GF-D8 (cell line): ENCODE results near the gene KATNAL2.
"Not testable (repeated sequence)": the region's sequence is repeated elsewhere in the genome, so short reads cannot be mapped to it uniquely, and the experiment has no call there.

Experiments
- DNase-seq: peaks from one replicate; lab custom pipeline; 2025; lab: John Stamatoyannopoulos, UW

Gene KATNAL2

DNA sequence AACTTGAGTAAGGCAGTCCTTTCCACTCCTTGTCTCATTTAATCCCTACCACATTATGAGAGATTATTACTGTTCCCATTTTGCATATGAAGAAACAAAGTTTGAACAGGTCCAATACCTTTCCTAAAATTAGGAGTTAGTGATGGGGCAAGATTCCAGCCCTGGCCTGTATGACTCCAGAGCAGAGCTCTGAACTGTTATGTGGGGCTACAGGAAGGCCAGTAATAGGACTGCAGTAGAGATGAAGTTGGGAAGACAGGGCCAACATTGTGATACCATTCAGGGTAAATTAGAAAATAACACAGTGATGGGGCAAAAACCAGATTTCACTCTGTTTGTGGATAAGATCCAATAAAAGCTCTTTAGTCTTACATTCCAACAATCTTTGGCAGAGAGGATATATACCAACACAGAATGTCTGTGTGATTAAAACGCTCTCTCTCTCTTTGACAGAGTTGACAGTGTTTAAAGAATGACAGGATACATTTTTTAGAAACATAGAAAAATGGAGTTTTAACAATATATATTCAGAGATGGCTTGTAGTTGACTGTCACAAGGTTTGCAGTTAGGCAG is 22.7 kb downstream of the KATNAL2 start:
- DNase-seq = no peak

- no peak for DNase-seq
Measured at GRCh38 chr18:46942646-46943045, 25.2 kb downstream of the KATNAL2 start.

GRCh38 chr18:46946656-46947282 is 29.4 kb downstream of the KATNAL2 start:
- no peak for DNase-seq

DNA sequence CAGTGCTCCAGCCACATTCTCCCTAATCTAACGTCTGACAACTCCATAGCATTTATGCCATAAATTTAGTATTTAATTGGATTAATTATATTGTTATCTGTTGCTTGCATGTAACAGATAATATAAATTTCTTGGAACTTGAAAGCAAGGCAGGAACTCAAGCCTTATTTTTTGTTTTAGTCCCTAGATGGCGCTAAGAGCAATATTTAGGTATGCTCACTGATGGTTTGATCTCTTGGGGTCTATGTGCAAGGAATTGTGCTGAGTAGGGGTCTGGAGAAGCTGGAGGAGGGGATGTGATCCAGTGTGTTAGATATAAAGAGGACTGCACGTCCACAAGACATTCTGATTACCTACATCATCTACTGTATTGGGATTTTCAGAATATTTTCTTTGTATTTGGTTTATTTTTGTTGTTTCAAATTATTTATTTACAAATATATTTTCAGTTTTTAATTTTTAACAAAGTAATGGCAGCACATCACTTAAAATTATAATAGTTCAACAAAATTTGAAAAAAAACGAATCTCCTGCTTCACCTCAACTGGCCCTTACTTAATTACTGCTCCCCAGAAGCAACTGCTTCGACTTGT is 32.8 kb downstream of the KATNAL2 start:
- DNase-seq = no peak

DNA sequence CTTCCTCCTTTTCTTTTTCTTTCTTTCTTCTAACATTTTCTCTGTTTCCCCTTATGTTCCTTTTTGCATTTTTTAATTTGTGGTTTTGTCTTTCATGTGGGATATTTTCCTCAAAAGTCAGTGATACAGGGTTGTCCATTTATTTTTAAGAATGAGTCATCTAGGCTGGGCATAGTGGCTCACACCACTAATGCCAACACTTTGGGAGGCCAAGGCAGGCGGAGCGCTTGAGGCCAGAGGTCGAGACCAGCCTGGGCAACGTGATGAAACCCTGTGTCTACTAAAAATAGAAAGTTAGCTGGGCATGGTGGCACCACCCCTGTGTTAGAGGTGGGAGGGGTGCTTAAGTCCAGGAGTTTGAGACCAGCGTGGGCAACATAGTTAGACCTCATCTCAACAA is 35.8 kb downstream of the KATNAL2 start:
- DNase-seq = no peak

GRCh38 chr18:46958209-46958608 is 40.8 kb downstream of the KATNAL2 start:
- DNase-seq = no peak

DNA sequence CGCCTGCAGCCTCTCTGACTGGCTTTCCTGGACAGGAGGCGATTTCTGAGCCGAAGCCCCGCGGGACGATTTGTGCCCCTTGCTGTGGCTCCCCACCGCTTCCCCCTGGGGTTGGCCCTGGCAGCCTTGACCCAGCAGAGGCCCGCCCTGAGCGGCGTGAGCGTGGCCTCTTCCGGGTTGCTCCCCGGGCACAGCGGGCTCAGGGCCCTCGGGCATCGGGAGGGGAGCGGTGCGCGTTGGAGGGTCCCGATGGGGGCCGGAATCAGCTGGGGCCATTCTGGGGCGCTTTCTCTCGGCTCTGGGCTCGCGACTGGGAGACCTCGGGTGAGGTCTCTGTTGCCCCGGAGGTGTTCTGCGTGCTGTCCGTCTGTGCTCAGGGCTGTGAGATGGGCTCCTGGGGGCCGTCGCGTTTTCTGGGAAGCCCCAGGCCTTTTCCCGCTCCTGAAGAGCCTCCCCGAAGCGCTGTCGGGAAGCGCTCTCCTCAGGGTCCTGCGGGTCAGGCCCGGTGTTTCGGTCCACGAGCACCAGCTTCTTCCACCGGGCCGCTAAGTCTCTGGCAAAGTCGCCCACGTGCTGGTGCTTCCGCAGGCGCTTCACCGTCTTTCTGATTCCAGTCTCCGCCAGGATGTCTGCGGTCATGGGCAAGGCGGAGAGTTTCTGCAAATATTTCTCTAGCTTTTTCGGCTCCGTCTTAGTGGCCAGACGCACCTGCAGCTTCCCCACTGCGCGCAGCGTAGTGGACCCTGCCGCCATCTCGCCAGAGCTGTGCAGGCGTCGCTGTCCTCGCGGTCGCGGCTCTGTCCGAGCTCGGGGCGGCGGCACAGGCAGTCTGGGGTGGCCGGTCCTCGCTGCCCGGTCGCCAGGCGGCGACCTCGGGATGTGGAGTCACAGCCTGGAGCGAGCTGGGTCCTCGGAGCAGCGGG is 46.5 kb downstream of the KATNAL2 start:
- not testable (repeated sequence) for DNase-seq

- DNase-seq = not testable (repeated sequence)
Measured at GRCh38 chr18:46964579-46965293, 47.3 kb downstream of the KATNAL2 start.

DNA sequence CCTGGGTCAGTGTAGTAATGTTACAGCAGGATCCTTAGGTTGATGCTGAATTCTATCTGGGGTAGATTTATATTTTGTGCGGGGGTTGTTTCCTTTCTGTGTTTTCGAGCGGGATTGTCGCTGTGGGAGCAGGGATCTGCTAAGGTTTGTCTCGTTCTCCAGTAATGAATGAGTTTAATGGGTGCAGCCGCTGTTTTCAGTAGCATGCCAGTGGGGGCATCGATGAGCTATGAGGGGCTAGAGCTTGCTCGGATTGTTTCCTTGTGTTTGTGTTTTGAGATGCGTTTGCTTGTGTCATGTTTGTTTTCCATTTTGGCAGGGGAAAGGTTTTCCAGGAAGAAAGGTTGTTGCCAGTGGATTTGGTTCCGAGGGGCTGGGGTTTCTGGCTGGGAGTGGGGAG is 48.9 kb downstream of the KATNAL2 start:
- DNase-seq = not testable (repeated sequence)

DNA sequence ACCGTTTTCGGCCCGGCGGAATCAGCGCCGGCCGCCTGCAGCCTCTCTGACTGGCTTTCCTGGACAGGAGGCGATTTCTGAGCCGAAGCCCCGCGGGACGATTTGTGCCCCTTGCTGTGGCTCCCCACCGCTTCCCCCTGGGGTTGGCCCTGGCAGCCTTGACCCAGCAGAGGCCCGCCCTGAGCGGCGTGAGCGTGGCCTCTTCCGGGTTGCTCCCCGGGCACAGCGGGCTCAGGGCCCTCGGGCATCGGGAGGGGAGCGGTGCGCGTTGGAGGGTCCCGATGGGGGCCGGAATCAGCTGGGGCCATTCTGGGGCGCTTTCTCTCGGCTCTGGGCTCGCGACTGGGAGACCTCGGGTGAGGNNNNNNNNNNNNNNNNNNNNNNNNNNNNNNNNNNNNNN is 52.1 kb downstream of the KATNAL2 start:
- DNase-seq = not testable (repeated sequence)

DNA sequence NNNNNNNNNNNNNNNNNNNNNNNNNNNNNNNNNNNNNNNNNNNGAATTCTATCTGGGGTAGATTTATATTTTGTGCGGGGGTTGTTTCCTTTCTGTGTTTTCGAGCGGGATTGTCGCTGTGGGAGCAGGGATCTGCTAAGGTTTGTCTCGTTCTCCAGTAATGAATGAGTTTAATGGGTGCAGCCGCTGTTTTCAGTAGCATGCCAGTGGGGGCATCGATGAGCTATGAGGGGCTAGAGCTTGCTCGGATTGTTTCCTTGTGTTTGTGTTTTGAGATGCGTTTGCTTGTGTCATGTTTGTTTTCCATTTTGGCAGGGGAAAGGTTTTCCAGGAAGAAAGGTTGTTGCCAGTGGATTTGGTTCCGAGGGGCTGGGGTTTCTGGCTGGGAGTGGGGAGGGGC is 102.5 kb downstream of the KATNAL2 start:
- DNase-seq = not testable (repeated sequence)

GRCh38 chr18:47020757-47021156 is 103.4 kb downstream of the KATNAL2 start:
- DNase-seq = not testable (repeated sequence)

GRCh38 chr18:47022821-47023220 is 105.4 kb downstream of the KATNAL2 start:
- not testable (repeated sequence) for DNase-seq

GRCh38 chr18:47023769-47024465 is 106.5 kb downstream of the KATNAL2 start:
- DNase-seq = not testable (repeated sequence)

- DNase-seq = not testable (repeated sequence)
Measured at GRCh38 chr18:47025557-47026174, 108.3 kb downstream of the KATNAL2 start.

DNA sequence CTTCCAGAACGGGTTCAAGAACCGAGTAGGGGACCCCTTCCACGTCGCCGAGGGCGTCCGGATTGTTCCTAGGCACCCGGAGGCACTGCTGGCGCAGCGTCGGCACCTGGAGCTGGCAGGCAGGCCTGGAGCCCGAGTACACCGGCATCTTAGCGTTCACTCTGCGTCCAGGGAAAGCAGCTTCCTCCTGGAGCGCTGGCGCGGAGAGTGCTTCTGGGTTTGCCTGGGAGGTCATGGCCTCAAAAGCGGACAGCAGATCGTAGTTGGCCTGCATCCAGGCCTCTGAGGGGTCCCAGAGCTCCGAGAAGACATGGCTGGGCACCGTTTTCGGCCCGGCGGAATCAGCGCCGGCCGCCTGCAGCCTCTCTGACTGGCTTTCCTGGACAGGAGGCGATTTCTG is 111.3 kb downstream of the KATNAL2 start:
- not testable (repeated sequence) for DNase-seq

- not testable (repeated sequence) for DNase-seq
Measured at GRCh38 chr18:47029684-47030353, 112.4 kb downstream of the KATNAL2 start.

DNA sequence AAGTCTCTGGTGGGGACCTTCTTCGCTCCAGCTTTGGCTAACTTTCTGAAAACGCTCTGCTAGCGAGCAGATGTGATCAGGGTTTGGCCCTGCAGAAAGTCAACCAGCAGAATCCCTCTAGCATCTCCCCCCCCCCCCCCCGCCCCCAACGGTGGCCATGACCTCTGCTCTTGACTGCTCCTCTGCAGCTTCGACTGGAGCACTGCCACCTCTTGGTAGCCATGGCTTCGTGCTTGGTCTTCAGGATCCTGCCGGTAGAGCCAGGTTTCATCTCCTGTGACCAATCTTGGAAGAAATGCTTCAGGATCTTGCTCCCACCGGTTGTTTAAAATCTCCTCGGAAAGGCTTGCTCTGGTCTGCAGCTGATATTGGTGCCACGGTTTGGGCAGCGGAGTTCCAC is 113.5 kb downstream of the KATNAL2 start:
- DNase-seq = not testable (repeated sequence)

GRCh38 chr18:47032945-47033344 is 115.5 kb downstream of the KATNAL2 start:
- no peak for DNase-seq

GRCh38 chr18:47034591-47034990 is 117.2 kb downstream of the KATNAL2 start:
- not testable (repeated sequence) for DNase-seq
